Measurements from ENCODE around the gene DAPK1. TPM values are rescaled to one million over a fixed set of nuclear protein-coding genes. Genes with fewer than 3 reads are reported as not detected.

The DAPK1 gene
- total RNA-seq, 1 experiment from 2014 or later, result 19.7 TPM

DNA sequence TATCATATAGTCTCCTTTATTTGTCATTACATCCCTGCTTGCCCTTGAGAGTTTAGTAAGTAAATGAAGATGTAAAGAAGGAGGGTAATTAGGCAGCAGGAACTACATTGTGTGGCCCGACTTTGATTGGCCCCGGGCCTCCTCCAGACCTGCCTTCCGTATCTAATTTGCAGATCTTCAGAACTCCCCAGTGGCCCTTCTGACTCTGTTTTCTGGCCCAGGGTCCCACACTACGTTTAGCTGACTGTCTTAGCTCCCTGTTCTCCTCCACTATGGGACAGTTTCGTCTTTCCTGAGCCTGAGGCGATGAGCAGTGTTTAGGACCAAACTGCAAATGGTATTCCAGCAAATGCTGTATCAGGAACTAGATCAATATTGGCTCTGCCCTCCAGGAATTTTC is 206.7 kb downstream of the DAPK1 start:
- BruUV-seq (replicated peaks), result no TSS peak
- no peak for DNase-seq (ENCODE audit: unreplicated experiment)
- Mint-ChIP-seq H3K27ac (ENCODE audit: low read depth, unreplicated experiment) (no peak overlapping the region), H3K36me3 (ENCODE audit: insufficient read depth, unreplicated experiment) (peaks cover 49% of the 10 kb centered on the region), H3K9me3 (ENCODE audit: unreplicated experiment) (no peaks in the 10 kb centered on the region), H3K27me3 (ENCODE audit: insufficient read depth, unreplicated experiment) (no peaks in the 10 kb centered on the region), H3K4me3 (ENCODE audit: unreplicated experiment) (no peak overlapping the region), H3K4me1 (ENCODE audit: insufficient read depth, unreplicated experiment) (peaks cover 5% of the 10 kb centered on the region)
- CTCF ChIA-PET, result no interaction called here
- intact Hi-C loops (cut with micrococcal nuclease), result no loop called here
- POLR2A ChIA-PET, result interaction anchor here (1.4 kb wide), 1 partner anchor 10 kb away, joined by 6 read pairs; no protein-coding TSS in a partner anchor
- TF ChIP-seq, protein P1, sequence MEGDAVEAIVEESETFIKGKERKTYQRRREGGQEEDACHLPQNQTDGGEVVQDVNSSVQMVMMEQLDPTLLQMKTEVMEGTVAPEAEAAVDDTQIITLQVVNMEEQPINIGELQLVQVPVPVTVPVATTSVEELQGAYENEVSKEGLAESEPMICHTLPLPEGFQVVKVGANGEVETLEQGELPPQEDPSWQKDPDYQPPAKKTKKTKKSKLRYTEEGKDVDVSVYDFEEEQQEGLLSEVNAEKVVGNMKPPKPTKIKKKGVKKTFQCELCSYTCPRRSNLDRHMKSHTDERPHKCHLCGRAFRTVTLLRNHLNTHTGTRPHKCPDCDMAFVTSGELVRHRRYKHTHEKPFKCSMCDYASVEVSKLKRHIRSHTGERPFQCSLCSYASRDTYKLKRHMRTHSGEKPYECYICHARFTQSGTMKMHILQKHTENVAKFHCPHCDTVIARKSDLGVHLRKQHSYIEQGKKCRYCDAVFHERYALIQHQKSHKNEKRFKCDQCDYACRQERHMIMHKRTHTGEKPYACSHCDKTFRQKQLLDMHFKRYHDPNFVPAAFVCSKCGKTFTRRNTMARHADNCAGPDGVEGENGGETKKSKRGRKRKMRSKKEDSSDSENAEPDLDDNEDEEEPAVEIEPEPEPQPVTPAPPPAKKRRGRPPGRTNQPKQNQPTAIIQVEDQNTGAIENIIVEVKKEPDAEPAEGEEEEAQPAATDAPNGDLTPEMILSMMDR (IDR thresholded peaks at IDR 0.05; ENCODE audit: unreplicated experiment), result no peak

DNA sequence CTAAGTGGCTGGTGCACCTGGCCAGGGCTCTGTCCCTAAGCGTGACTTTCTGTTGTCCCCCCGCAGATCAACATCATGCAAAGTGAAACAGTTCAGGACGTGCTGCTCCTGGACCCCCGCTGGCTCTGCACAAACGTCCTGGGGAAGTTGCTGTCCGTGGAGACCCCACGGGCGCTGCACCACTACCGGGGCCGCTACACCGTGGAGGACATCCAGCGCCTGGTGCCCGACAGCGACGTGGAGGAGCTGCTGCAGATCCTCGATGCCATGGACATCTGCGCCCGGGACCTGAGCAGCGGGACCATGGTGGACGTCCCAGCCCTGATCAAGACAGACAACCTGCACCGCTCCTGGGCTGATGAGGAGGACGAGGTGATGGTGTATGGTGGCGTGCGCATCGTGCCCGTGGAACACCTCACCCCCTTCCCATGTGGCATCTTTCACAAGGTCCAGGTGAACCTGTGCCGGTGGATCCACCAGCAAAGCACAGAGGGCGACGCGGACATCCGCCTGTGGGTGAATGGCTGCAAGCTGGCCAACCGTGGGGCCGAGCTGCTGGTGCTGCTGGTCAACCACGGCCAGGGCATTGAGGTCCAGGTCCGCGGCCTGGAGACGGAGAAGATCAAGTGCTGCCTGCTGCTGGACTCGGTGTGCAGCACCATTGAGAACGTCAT is 208.5 kb downstream of the DAPK1 start:
- Mint-ChIP-seq H3K9me3 (ENCODE audit: unreplicated experiment) (no peaks in the 10 kb centered on the region), H3K4me1 (ENCODE audit: insufficient read depth, unreplicated experiment) (no peaks in the 10 kb centered on the region), H3K36me3 (ENCODE audit: insufficient read depth, unreplicated experiment) (peaks cover 46% of the 10 kb centered on the region), H3K27me3 (ENCODE audit: insufficient read depth, unreplicated experiment) (no peaks in the 10 kb centered on the region), H3K27ac (ENCODE audit: low read depth, unreplicated experiment) (no peak overlapping the region), H3K4me3 (ENCODE audit: unreplicated experiment) (no peak overlapping the region)
- intact Hi-C loops (cut with micrococcal nuclease), result no loop called here
- ChIA-PET CTCF (interaction anchor here (0.5 to 1.3 kb wide), 4 partner anchors 14 to 113 kb away, joined by 3 read pairs; no protein-coding TSS in a partner anchor), POLR2A (no interaction called here)
- DNase-seq (ENCODE audit: unreplicated experiment), result no peak
- TF ChIP-seq, protein P1 (IDR thresholded peaks at IDR 0.05; ENCODE audit: unreplicated experiment), result no peak
- BruUV-seq (replicated peaks), result no TSS peak

DNA sequence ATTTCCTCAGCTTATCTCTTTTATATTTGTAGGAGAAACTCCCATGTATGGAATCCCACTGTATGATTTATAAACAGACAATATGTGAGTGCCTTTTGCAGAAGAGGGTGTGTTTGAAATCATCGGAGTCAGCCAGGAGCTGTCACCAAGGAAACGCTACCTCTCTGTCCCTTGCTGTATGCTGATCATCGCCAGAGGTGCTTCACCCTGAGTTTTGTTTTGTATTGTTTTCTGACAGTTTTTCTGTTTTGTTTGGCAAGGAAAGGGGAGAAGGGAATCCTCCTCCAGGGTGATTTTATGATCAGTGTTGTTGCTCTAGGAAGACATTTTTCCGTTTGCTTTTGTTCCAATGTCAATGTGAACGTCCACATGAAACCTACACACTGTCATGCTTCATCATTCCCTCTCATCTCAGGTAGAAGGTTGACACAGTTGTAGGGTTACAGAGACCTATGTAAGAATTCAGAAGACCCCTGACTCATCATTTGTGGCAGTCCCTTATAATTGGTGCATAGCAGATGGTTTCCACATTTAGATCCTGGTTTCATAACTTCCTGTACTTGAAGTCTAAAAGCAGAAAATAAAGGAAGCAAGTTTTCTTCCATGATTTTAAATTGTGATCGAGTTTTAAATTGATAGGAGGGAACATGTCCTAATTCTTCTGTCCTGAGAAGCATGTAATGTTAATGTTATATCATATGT is 210.3 kb downstream of the DAPK1 start:
- Mint-ChIP-seq H3K27me3 (ENCODE audit: insufficient read depth, unreplicated experiment) (no peaks in the 10 kb centered on the region), H3K27ac (ENCODE audit: low read depth, unreplicated experiment) (no peak overlapping the region), H3K9me3 (ENCODE audit: unreplicated experiment) (no peaks in the 10 kb centered on the region), H3K4me1 (ENCODE audit: insufficient read depth, unreplicated experiment) (peaks cover 4% of the 10 kb centered on the region), H3K36me3 (ENCODE audit: insufficient read depth, unreplicated experiment) (peaks cover 46% of the 10 kb centered on the region), H3K4me3 (ENCODE audit: unreplicated experiment) (no peak overlapping the region)
- POLR2A ChIA-PET, result interaction anchor here (1.7 kb wide), 1 partner anchor 18 kb away, joined by 6 read pairs; the partner anchor contains the start of gene CTSL
- no peak for DNase-seq (ENCODE audit: unreplicated experiment)
- TF ChIP-seq, protein P1 (IDR thresholded peaks at IDR 0.05; ENCODE audit: unreplicated experiment), result no peak
- CTCF ChIA-PET, result no interaction called here
- intact Hi-C loops (cut with micrococcal nuclease), result no loop called here
- no TSS peak for BruUV-seq (replicated peaks)

DNA sequence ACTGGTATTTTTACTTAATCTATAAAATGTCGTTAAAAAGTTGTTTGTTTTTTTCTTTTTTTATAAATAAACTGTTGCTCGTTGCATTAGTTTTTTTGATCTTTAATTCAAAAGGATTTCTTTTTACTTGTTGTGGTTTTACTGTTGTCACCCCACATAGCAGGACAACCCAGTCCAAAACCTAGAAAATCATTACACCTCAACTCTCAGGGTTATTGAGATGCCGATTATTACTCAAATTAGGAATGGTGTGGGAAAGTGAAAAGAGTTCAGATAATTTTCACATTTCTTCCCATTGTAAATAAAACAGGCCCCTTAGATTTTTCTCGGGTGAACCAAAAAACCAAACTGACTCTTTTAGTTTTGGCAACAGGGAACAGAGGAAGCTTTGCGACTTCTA is 210.9 kb downstream of the DAPK1 start:
- BruUV-seq (replicated peaks), result no TSS peak
- Mint-ChIP-seq H3K4me1 (ENCODE audit: insufficient read depth, unreplicated experiment) (peaks cover 10% of the 10 kb centered on the region), H3K9me3 (ENCODE audit: unreplicated experiment) (no peaks in the 10 kb centered on the region), H3K4me3 (ENCODE audit: unreplicated experiment) (no peak overlapping the region), H3K36me3 (ENCODE audit: insufficient read depth, unreplicated experiment) (peaks cover 51% of the 10 kb centered on the region), H3K27me3 (ENCODE audit: insufficient read depth, unreplicated experiment) (no peaks in the 10 kb centered on the region), H3K27ac (ENCODE audit: low read depth, unreplicated experiment) (no peak overlapping the region)
- no peak for DNase-seq (ENCODE audit: unreplicated experiment)
- CTCF ChIA-PET, result interaction anchor here (0.9 kb wide), 1 partner anchor 18 kb away, joined by 4 read pairs; the partner anchor contains the start of gene CTSL
- intact Hi-C loops (cut with micrococcal nuclease), result no loop called here
- POLR2A ChIA-PET, result interaction anchor here (1.7 kb wide), 1 partner anchor 18 kb away, joined by 6 read pairs; the partner anchor contains the start of gene CTSL
- TF ChIP-seq, protein P1 (IDR thresholded peaks at IDR 0.05; ENCODE audit: unreplicated experiment), result no peak

Data from MCF 10A (cell line).